Kidney epithelial cell (primary cell): Measurements from ENCODE around the gene TMEM214. TPM values are rescaled to one million over a fixed set of nuclear protein-coding genes. Genes with fewer than 3 reads are reported as not detected.

Experiments used
- DNase-seq: peaks from one replicate; pipeline ENCODE4 v3.0.0-alpha.2; 2010; ENCODE audit warnings: low read depth
- H3K27me3 ChIP-seq: 2 replicates; pipeline ENCODE4 v1.6.0; 2011; ENCODE audit warnings: low read length; ENCODE audit not compliant: control insufficient read depth, insufficient read depth
- H3K36me3 ChIP-seq: 2 replicates; pipeline ENCODE4 v1.5.1; 2011; ENCODE audit warnings: low read length; ENCODE audit not compliant: control insufficient read depth, insufficient read depth
- H3K4me3 ChIP-seq: 2 replicates; pipeline ENCODE4 v1.5.1; 2011; ENCODE audit warnings: low read depth, mild to moderate bottlenecking, control low read depth, low read length
- CTCF ChIP-seq: IDR thresholded peaks from 2 replicates; pipeline ENCODE4 v1.5.1; 2011; ENCODE audit warnings: mild to moderate bottlenecking, moderate library complexity, low read length, control low read depth, inconsistent platforms; ENCODE audit not compliant: insufficient read depth, poor library complexity, severe bottlenecking
- total RNA-seq: library from RNA; depleted of rRNA; stranded (reverse); fragments of >200 nt; gene quantifications from 2 replicates; pipeline ENCODE4 v1.2.3, GENCODE V29; 2015

The TMEM214 gene
- total RNA-seq, 1 donor from 2014 or later: 27.0 TPM

DNA sequence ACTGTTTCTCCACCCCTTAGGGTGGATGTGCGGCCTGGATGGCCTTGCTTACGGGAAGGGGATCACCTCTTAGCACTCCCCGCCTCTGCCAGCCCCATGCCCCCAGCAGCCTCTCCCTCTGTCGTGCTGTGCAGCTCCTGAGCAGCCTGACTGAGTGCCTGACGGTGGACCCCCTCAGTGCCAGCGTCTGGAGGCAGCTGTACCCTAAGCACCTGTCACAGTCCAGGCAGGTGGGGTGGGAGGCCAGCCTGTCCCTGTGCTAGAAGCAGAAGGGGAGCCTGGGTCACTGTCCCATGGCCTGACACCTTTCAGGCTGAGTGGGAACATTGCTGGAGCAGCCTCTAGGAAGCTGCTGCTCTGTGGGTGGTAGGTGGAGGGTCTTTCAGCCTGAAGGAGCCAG lies 5.2 kb downstream of the TMEM214 start:
- peaks cover 3% of the 10 kb centered on the region for H3K36me3 ChIP-seq
- no peak overlapping the region for H3K4me3 ChIP-seq
- no peak for DNase-seq
- TF ChIP-seq CTCF: no peak
- H3K27me3 ChIP-seq: no peaks in the 10 kb centered on the region

GRCh38 chr2:27038631-27039339 lies 6.0 kb downstream of the TMEM214 start:
- TF ChIP-seq CTCF: no peak
- Histone ChIP-seq H3K27me3 (no peaks in the 10 kb centered on the region), H3K4me3 (no peak overlapping the region), H3K36me3 (peaks cover 3% of the 10 kb centered on the region)
- DNase-seq: no peak

DNA sequence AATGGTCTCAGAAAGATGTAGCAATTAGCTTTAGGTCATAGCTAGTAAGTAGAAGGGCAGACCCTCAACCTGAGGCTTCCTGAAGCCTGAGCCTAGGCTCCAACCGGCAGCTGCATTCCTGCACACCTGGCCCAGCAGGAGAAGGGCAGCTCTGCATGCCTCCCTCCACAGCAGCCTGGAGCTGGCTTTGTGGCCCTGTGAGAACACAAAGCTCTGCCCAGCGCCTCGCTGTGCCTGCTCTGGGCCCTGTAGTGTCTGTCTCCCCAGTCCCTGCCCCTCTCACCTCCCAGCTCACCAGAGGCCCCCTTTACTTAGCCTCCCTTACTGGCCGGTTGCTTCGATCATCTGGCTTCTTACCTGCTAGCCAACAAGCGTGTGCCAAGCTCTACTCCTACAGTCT lies 6.7 kb downstream of the TMEM214 start:
- TF ChIP-seq CTCF: no peak
- Histone ChIP-seq H3K36me3 (peaks cover 3% of the 10 kb centered on the region), H3K27me3 (no peaks in the 10 kb centered on the region), H3K4me3 (no peak overlapping the region)
- DNase-seq: no peak

DNA sequence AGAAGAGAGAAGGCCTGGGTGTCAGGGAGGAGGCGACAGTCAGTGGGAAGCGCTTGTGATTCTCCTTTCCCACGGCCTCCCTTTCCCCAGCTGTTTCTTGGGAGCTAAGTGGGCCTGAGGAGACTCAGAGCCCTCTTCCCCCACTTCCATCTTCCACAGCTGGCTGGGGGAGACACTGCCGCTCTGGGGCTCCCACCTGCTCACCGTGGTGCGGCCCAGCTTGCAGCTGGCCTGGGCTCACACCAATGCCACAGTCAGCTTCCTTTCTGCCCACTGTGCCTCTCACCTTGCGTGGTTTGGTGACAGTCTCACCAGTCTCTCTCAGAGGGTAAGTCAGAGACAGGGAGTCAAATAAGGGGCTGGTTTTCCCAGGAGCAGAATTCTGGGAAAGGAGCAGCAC lies 7.1 kb downstream of the TMEM214 start:
- no peaks in the 10 kb centered on the region for H3K27me3 ChIP-seq
- H3K4me3 ChIP-seq: no peak overlapping the region
- peaks cover 3% of the 10 kb centered on the region for H3K36me3 ChIP-seq
- TF ChIP-seq CTCF: no peak
- DNase-seq: no peak

GRCh38 chr2:27040282-27040681 lies 7.5 kb downstream of the TMEM214 start:
- no peak for TF ChIP-seq CTCF
- no peaks in the 10 kb centered on the region for H3K27me3 ChIP-seq
- peaks cover 2% of the 10 kb centered on the region for H3K36me3 ChIP-seq
- DNase-seq: no peak
- H3K4me3 ChIP-seq: no peak overlapping the region

- Histone ChIP-seq H3K27me3 (no peaks in the 10 kb centered on the region), H3K36me3 (peaks cover 2% of the 10 kb centered on the region), H3K4me3 (no peak overlapping the region)
- TF ChIP-seq CTCF: no peak
- DNase-seq: no peak
Observed at GRCh38 chr2:27041752-27042151, 9.0 kb downstream of the TMEM214 start.
